MCF 10A (cell line): ENCODE measurements around the gene GABPA. TPM values are rescaled to one million over a fixed set of nuclear protein-coding genes. Genes with fewer than 3 reads are reported as not detected.

ENCODE experiments used
- BruUV-seq: library from RNA; stranded (reverse); fragments of 400-500 nt; replicated peaks from 2 replicates; lab custom pipeline; 2021; lab: Mats Ljungman, UMichigan
- CTCF ChIA-PET: fragments of 300-600 bp; sonication (Branson Sonifier 250); formaldehyde crosslinking; extraction: SDS; loops from one replicate; lab custom pipeline; 2021; ENCODE audit warnings: antibody characterized with exemption, inconsistent platforms; lab: Yijun Ruan, JAX
- POLR2A ChIA-PET: fragments of 300-600, 350-650 bp; sonication (Branson Sonifier 250); formaldehyde crosslinking; extraction: SDS; loops from one replicate; lab custom pipeline; 2020; ENCODE audit warnings: antibody characterized with exemption, inconsistent platforms; lab: Yijun Ruan, JAX
- DNase-seq: peaks from one replicate; pipeline ENCODE4 v3.0.0-alpha.2; 2018; ENCODE audit not compliant: unreplicated experiment
- H3K27ac Mint-ChIP-seq: one replicate; pipeline ENCODE4 v1.8.0; 2022; ENCODE audit warnings: mild to moderate bottlenecking, low read depth, mixed read lengths; ENCODE audit not compliant: unreplicated experiment
- H3K27me3 Mint-ChIP-seq: one replicate; pipeline ENCODE4 v1.8.0; 2022; ENCODE audit warnings: mixed read lengths; ENCODE audit not compliant: insufficient read depth, unreplicated experiment
- H3K36me3 Mint-ChIP-seq: one replicate; pipeline ENCODE4 v1.8.0; 2022; ENCODE audit warnings: mild to moderate bottlenecking, moderate library complexity, mixed read lengths; ENCODE audit not compliant: insufficient read depth, unreplicated experiment
- H3K4me1 Mint-ChIP-seq: one replicate; pipeline ENCODE4 v1.8.0; 2022; ENCODE audit warnings: mixed read lengths; ENCODE audit not compliant: insufficient read depth, unreplicated experiment
- H3K4me3 Mint-ChIP-seq: one replicate; pipeline ENCODE4 v1.8.0; 2022; ENCODE audit warnings: mild to moderate bottlenecking, moderate library complexity, mixed read lengths; ENCODE audit not compliant: unreplicated experiment
- H3K9me3 Mint-ChIP-seq: one replicate; pipeline ENCODE4 v1.8.0; 2022; ENCODE audit warnings: mixed read lengths; ENCODE audit not compliant: unreplicated experiment
- intact Hi-C: fragments of 100-400 bp; cut with micrococcal nuclease; formaldehyde crosslinking; loops from 2 replicates; pipeline ENCODE4 v1.14.1; 2022
- total RNA-seq: library from RNA; stranded (reverse); gene quantifications from 2 replicates; pipeline ENCODE4 v1.2.3, GENCODE V29; 2022
- TF ChIP-seq, protein P1 (sequence below): fragments of 200-600 bp; IDR thresholded peaks from one replicate; pipeline ENCODE4 v1.8.0; 2022; ENCODE audit warnings: antibody characterized with exemption, mild to moderate bottlenecking; ENCODE audit not compliant: unreplicated experiment

GABPA gene
- total RNA-seq, 1 experiment from 2014 or later: 16.3 TPM

DNA sequence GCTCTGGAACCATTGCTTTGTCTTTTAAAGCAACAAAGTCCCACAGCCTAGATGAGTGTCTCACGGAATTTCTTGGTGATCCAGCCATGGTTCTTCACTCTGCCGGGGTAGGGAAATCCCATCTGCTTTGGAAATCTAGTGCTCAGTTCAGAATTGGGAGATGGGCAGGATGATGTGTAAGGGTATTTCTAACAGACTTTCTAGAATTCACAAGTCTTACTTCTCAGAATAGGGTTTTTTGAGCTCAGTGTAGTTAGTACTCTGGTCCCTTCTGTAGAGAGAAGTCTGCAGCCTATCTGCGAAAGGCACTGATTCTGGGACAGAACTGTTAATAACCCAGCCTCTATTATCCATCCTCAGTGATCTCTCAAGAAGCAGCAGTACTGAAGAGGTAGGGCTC, 25.3 kb downstream of the GABPA start:
- CTCF ChIA-PET: interaction anchor here (1.0 kb wide), 1 partner anchor 102 kb away, joined by 3 read pairs; no protein-coding TSS in a partner anchor
- Mint-ChIP-seq H3K27ac (peak overlapping the region; percentile 53), H3K4me1 (peaks cover 12% of the 10 kb centered on the region), H3K36me3 (peaks cover 61% of the 10 kb centered on the region), H3K4me3 (no peak overlapping the region), H3K27me3 (no peaks in the 10 kb centered on the region), H3K9me3 (no peaks in the 10 kb centered on the region)
- DNase-seq: no peak
- BruUV-seq: no TSS peak
- POLR2A ChIA-PET: interaction anchor here (1.3 kb wide), 1 partner anchor 24 kb away, joined by 3 read pairs; no protein-coding TSS in a partner anchor
- TF ChIP-seq, protein P1, sequence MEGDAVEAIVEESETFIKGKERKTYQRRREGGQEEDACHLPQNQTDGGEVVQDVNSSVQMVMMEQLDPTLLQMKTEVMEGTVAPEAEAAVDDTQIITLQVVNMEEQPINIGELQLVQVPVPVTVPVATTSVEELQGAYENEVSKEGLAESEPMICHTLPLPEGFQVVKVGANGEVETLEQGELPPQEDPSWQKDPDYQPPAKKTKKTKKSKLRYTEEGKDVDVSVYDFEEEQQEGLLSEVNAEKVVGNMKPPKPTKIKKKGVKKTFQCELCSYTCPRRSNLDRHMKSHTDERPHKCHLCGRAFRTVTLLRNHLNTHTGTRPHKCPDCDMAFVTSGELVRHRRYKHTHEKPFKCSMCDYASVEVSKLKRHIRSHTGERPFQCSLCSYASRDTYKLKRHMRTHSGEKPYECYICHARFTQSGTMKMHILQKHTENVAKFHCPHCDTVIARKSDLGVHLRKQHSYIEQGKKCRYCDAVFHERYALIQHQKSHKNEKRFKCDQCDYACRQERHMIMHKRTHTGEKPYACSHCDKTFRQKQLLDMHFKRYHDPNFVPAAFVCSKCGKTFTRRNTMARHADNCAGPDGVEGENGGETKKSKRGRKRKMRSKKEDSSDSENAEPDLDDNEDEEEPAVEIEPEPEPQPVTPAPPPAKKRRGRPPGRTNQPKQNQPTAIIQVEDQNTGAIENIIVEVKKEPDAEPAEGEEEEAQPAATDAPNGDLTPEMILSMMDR: no peak
- intact Hi-C loops: no loop called here

DNA sequence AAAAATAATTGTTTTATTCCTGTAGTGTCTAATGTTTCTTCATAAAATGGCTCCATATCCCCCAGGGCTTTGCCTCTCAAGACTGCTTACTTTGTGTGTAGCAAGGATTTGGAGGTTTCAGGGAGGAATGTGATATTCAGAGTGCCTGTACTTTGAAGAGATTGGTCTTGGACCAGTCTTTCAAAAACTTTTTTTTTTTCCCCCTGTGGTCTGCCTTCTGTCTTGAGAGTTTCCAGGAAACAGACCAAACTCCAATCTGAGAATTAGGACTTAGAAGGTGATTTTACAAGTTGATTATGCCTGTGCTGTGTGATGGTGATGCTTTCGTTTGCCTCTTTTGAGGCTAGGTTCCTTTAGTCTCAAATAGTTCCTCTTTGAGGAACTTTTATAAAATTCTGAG, 25.9 kb downstream of the GABPA start:
- no peak overlapping the region for H3K27ac Mint-ChIP-seq
- DNase-seq: no peak
- TF ChIP-seq, protein P1: no peak
- BruUV-seq: no TSS peak
- H3K4me3 Mint-ChIP-seq: no peak overlapping the region
- H3K9me3 Mint-ChIP-seq: no peaks in the 10 kb centered on the region
- intact Hi-C loops: no loop called here
- H3K4me1 Mint-ChIP-seq: peaks cover 12% of the 10 kb centered on the region
- H3K27me3 Mint-ChIP-seq: no peaks in the 10 kb centered on the region
- CTCF ChIA-PET: no interaction called here
- H3K36me3 Mint-ChIP-seq: peaks cover 61% of the 10 kb centered on the region
- POLR2A ChIA-PET: interaction anchor here (0.9 to 1.7 kb wide), 2 partner anchors 10 to 26 kb away, joined by 4 to 6 read pairs; partner anchors contain the start of genes ATP5PF and GABPA

DNA sequence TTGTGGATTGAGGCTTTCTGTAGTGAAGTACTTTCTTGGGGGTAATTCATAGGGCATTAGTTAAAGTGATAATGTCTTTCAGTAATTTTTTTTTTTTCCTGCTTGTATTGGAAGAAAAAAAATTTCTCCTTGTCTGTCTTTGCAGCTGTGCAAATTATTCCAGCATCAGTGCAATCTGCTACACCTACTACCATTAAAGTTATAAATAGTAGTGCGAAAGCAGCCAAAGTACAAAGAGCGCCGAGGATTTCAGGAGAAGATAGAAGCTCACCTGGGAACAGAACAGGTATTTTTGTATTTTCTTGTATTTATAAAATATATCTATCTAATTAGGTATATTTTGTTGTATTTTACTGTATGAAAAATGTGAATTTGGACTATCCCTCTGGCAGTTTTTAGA, 29.3 kb downstream of the GABPA start:
- ChIA-PET CTCF (interaction anchor here (0.7 to 1.1 kb wide), 2 partner anchors 117 to 296 kb away, joined by 3 read pairs; no protein-coding TSS in a partner anchor), POLR2A (interaction anchor here (0.7 kb wide), 1 partner anchor 16 kb away, joined by 3 read pairs; no protein-coding TSS in a partner anchor)
- H3K27ac Mint-ChIP-seq: no peak overlapping the region
- H3K36me3 Mint-ChIP-seq: peaks cover 62% of the 10 kb centered on the region
- H3K4me1 Mint-ChIP-seq: peaks cover 7% of the 10 kb centered on the region
- H3K4me3 Mint-ChIP-seq: no peak overlapping the region
- intact Hi-C loops: no loop called here
- TF ChIP-seq, protein P1: no peak
- no peaks in the 10 kb centered on the region for H3K27me3 Mint-ChIP-seq
- no TSS peak for BruUV-seq
- no peak for DNase-seq
- no peaks in the 10 kb centered on the region for H3K9me3 Mint-ChIP-seq

DNA sequence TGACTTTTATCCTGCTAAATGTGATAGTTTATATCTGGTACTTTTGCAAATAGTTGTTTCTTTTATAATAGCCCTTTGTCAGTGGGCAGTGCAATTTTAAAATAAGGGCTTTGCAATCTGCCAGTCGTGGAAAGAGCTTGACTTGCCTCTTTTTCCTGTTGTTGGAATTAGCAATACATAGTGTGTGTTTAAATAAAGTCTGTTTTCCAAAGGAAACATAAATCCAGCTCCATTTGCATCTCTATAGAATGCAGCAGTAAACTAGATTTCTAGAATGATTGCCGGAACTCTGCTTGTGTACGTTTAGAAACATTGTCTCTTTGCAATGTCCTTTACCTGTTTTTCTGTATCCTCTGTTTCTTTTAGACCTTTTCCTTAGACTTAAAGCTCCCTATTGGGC, 33.1 kb downstream of the GABPA start:
- CTCF ChIA-PET: interaction anchor here (0.6 to 0.8 kb wide), 3 partner anchors 21 to 1799 kb away, joined by 3 to 4 read pairs (median 3); no protein-coding TSS in a partner anchor
- intact Hi-C loops: no loop called here
- no peak overlapping the region for H3K27ac Mint-ChIP-seq

More for the DNA sequence above, 33.1 kb downstream of the GABPA start:
- TF ChIP-seq, protein P1: no peak
- H3K4me3 Mint-ChIP-seq: no peak overlapping the region
- H3K27me3 Mint-ChIP-seq: no peaks in the 10 kb centered on the region
- peaks cover 40% of the 10 kb centered on the region for H3K36me3 Mint-ChIP-seq
- H3K4me1 Mint-ChIP-seq: no peaks in the 10 kb centered on the region
- no TSS peak for BruUV-seq
- POLR2A ChIA-PET: interaction anchor here (0.7 to 1.4 kb wide), 3 partner anchors 12 to 121 kb away, joined by 3 to 5 read pairs (median 4); partner anchors contain the start of genes ATP5PF and GABPA
- no peak for DNase-seq
- no peaks in the 10 kb centered on the region for H3K9me3 Mint-ChIP-seq
